GM12878 (cell line): ENCODE results near the gene TSSK2. TPM values are rescaled to one million over a fixed set of nuclear protein-coding genes. Genes with fewer than 3 reads are reported as not detected.

Source experiments
- ATAC-seq: fragments of 200-7000 bp; cut with Tn5 transposase; 3 replicates; pipeline ENCODE4 v1.9.1; 2020; ENCODE audit warnings: mild to moderate bottlenecking, moderate library complexity
- BruUV-seq: library from RNA; stranded (reverse); fragments of 400-500 nt; replicated peaks from 2 replicates; lab custom pipeline; 2021; lab: Mats Ljungman, UMichigan
- CTCF ChIA-PET: fragments of 300-600 bp; sonication (Branson Sonifier 250); formaldehyde crosslinking; extraction: SDS; loops from one replicate; lab custom pipeline; 2021; ENCODE audit warnings: inconsistent platforms; lab: Yijun Ruan, JAX
- POLR2A ChIA-PET: fragments of 350-600 bp; formaldehyde crosslinking; extraction: SDS; loops from one replicate; lab custom pipeline; 2021; ENCODE audit warnings: inconsistent platforms; lab: Charles Lee
- RAD21 ChIA-PET: fragments of 300-600 bp; sonication (Branson Sonifier 250); formaldehyde crosslinking; loops from one replicate; lab custom pipeline; 2023; ENCODE audit warnings: antibody characterized with exemption; ENCODE audit not compliant: unreplicated experiment; lab: Charles Lee
- SMC1A ChIA-PET: fragments of 300-600 bp; sonication (Branson Sonifier 250); formaldehyde crosslinking; loops from one replicate; lab custom pipeline; 2023; ENCODE audit not compliant: unreplicated experiment, uncharacterized antibody; lab: Charles Lee
- DNase-seq: peaks from one replicate; pipeline ENCODE4 v3.0.0-alpha.2; 2011; ENCODE audit warnings: low read depth, low spot score
- FAIRE-seq: peaks from 3 replicates; lab custom pipeline; 2011; peaks lifted over from hg19 to GRCh38; lab: Jason Lieb, UNC
- H2AFZ ChIP-seq: 2 replicates; pipeline ENCODE4 v1.6.0; 2011; ENCODE audit warnings: low read depth, low read length, control low read depth; ENCODE audit not compliant: control insufficient read depth
- H3K27ac ChIP-seq: 2 replicates; pipeline ENCODE4 v1.5.1; 2011; ENCODE audit warnings: control low read depth; ENCODE audit not compliant: control insufficient read depth, insufficient read depth
- H3K27me3 ChIP-seq, 2 experiments: replicated peaks in 1 of 2; 2 replicates each; pipeline versions ENCODE4 v1.6.0 to v1.6.1; 2011; ENCODE audit warnings: low read length in 1 of 2; ENCODE audit not compliant: control insufficient read depth in 2 of 2, insufficient read depth in 2 of 2
- H3K36me3 ChIP-seq, 2 experiments: 2 replicates each; pipeline ENCODE4 v1.5.1; 2011; ENCODE audit warnings: low read length in 1 of 2; ENCODE audit not compliant: control insufficient read depth in 2 of 2, insufficient read depth in 2 of 2
- H3K4me1 ChIP-seq: 2 replicates; pipeline ENCODE4 v1.6.1; 2011; ENCODE audit warnings: mild to moderate bottlenecking, low read length, moderate library complexity, mixed read lengths; ENCODE audit not compliant: control insufficient read depth, insufficient read depth
- H3K4me2 ChIP-seq: 2 replicates; pipeline ENCODE4 v1.6.0; 2011; ENCODE audit warnings: control low read depth; ENCODE audit not compliant: control insufficient read depth, insufficient read depth
- H3K4me3 ChIP-seq: fragments of 200-600 bp; sonication (generic); 2 replicates; pipeline ENCODE4 v1.5.1; 2016
- H3K79me2 ChIP-seq: 2 replicates; pipeline ENCODE4 v1.6.0; 2011; ENCODE audit warnings: low read length; ENCODE audit not compliant: control insufficient read depth, insufficient read depth
- H3K9ac ChIP-seq: 2 replicates; pipeline ENCODE4 v1.8.0; 2011; ENCODE audit warnings: low read length, control low read depth, mixed read lengths; ENCODE audit not compliant: control insufficient read depth, insufficient read depth
- H3K9me3 ChIP-seq: replicated peaks from 3 replicates; pipeline ENCODE4 v1.5.1; 2011; ENCODE audit warnings: mild to moderate bottlenecking, low read length; ENCODE audit not compliant: control insufficient read depth, insufficient read depth
- H4K20me1 ChIP-seq: 2 replicates; pipeline ENCODE4 v1.6.0; 2011; ENCODE audit not compliant: control insufficient read depth, insufficient read depth
- ATF3 ChIP-seq: IDR thresholded peaks from 2 replicates; pipeline ENCODE4 v1.6.1; 2011; ENCODE audit warnings: low read depth, mild to moderate bottlenecking, low read length, moderate library complexity, borderline replicate concordance; ENCODE audit errors: extremely low read depth
- NR2C1 ChIP-seq: fragments of 450-650 bp; IDR thresholded peaks from 2 replicates; pipeline ENCODE4 v1.6.1; 2017; ENCODE audit warnings: antibody characterized with exemption, mild to moderate bottlenecking, moderate library complexity
- POU2F2 ChIP-seq: IDR thresholded peaks from 3 replicates; pipeline ENCODE4 v1.6.1; 2011; ENCODE audit warnings: low read depth, mild to moderate bottlenecking, low read length, borderline replicate concordance
- TCF3 ChIP-seq: IDR thresholded peaks from 2 replicates; pipeline ENCODE4 v1.6.1; 2012; ENCODE audit warnings: low read depth, mild to moderate bottlenecking, low read length, borderline replicate concordance; ENCODE audit not compliant: insufficient read depth
- TCF7 ChIP-seq: IDR thresholded peaks from 2 replicates; pipeline ENCODE4 v1.6.1; 2014; ENCODE audit warnings: antibody characterized with exemption, borderline replicate concordance
- ZNF687 ChIP-seq: fragments of 450-650 bp; IDR thresholded peaks from 2 replicates; pipeline ENCODE4 v1.6.1; 2017; ENCODE audit warnings: mild to moderate bottlenecking, moderate library complexity
- WGBS: methylation state at CpG from one replicate; pipeline ENCODE4 v1.1.6; 2016; ENCODE audit warnings: low lambda C conversion rate; ENCODE audit not compliant: insufficient replicate concordance, insufficient coverage; ENCODE audit errors: missing lambda C conversion rate; 5-methylcytosine and 5-hydroxymethylcytosine counted together
- in situ Hi-C: fragments of 300-500 bp; cut with MboI; formaldehyde crosslinking; loops from 9 replicates; pipeline ENCODE4 v1.14.3; 2018; ENCODE audit warnings: mixed read lengths
- intact Hi-C: fragments of 100-400 bp; cut with micrococcal nuclease; formaldehyde crosslinking; loops from one replicate; pipeline ENCODE4 v1.14.2; 2022; ENCODE audit not compliant: unreplicated experiment
- polyA plus RNA-seq, 11 experiments: library from polyadenylated mRNA; depleted of rRNA in 4 of 11; unstranded in 6 of 11; stranded (reverse) in 5 of 11; fragments of >200 nt; fragmentation: Nextera tagmentation in 4 of 11; fragmentation: Illumina TruSeq in 1 of 11; extraction: Ambion mirVana in 4 of 11; extraction: Trizol in 1 of 11; gene quantifications; 1 replicate in 1 of 11; 2 replicates in 10 of 11; pipeline versions ENCODE4 v1.2.1 to v1.2.3, GENCODE V29; 2011 to 2016; ENCODE audit warnings: inconsistent platforms in 2 of 11, missing spikeins in 2 of 11, low read depth in 1 of 11
- total RNA-seq, 4 experiments: library from RNA; depleted of rRNA in 3 of 4; stranded (reverse); fragments of >200 nt in 3 of 4; fragmentation: Illumina TruSeq in 1 of 4; extraction: Trizol in 1 of 4; gene quantifications; 2 replicates each; pipeline versions ENCODE4 v1.2.1 to v1.2.3, GENCODE V29; 2013 to 2021

Gene TSSK2
- total and polyA plus RNA-seq, 10 of the 15 experiments (the other 5 are each of a cell fraction or from before 2014, with no cell fraction given): 0.03 to 0.17 TPM; not detected in 8

- Histone ChIP-seq H4K20me1 (no peaks in the 10 kb centered on the region), H3K27me3 (no peaks in the 10 kb centered on the region), H3K9me3 (no peaks in the 10 kb centered on the region), H3K27ac (no peak overlapping the region), H3K36me3 (peaks cover 14 to 17% of the 10 kb centered on the region in 2 experiments), H3K4me1 (peaks cover 4% of the 10 kb centered on the region), H3K79me2 (peaks cover 13% of the 10 kb centered on the region), H2AFZ (no peak overlapping the region), H3K4me3 (no peak overlapping the region), H3K9ac (no peak overlapping the region), H3K4me2 (no peak overlapping the region)
- ChIA-PET RAD21 (no interaction called here), CTCF (no interaction called here), POLR2A (no interaction called here), SMC1A (no interaction called here)
- FAIRE-seq (no peak), DNase-seq (no peak), ATAC-seq (no peak)
- TF ChIP-seq NR2C1: no peak
- no peak for TF ChIP-seq POU2F2
- no peak for TF ChIP-seq TCF7
- TF ChIP-seq TCF3: no peak
- TF ChIP-seq ATF3: no peak
- TF ChIP-seq ZNF687: no peak
- BruUV-seq: no TSS peak
- intact Hi-C loops: no loop called here
- WGBS: 89% methylated on average over 5 of the region's 5 CpGs
- in situ Hi-C loops: no loop called here
These were observed 8.9 kb downstream of the TSSK2 start for GRCh38 chr22:19139974-19140373.
